IMR-90 (cell line): ENCODE measurements around the gene SRSF4. TPM values are rescaled to one million over a fixed set of nuclear protein-coding genes. Genes with fewer than 3 reads are reported as not detected.

ENCODE experiments used
- ATAC-seq: fragments of 200-7000 bp; cut with Tn5 transposase; 2 replicates; pipeline ENCODE4 v1.9.1; 2020; ENCODE audit warnings: low read depth, mild to moderate bottlenecking, moderate library complexity
- BruUV-seq: library from RNA; stranded (reverse); fragments of 400-500 nt; replicated peaks from 2 replicates; lab custom pipeline; 2021; lab: Mats Ljungman, UMichigan
- CTCF ChIA-PET: fragments of 300-600 bp; formaldehyde crosslinking; extraction: SDS; loops from one replicate; lab custom pipeline; 2021; ENCODE audit warnings: antibody characterized with exemption; lab: Yijun Ruan, JAX
- POLR2A ChIA-PET: fragments of 300-600 bp; sonication (Branson Sonifier 250); formaldehyde crosslinking; loops from one replicate; lab custom pipeline; 2022; ENCODE audit warnings: antibody characterized with exemption; ENCODE audit not compliant: unreplicated experiment; lab: Charles Lee
- DNase-seq: peaks from one replicate; pipeline ENCODE4 v3.0.0; 2013
- H2AFZ ChIP-seq: replicated peaks from 2 replicates; pipeline ENCODE3; 2013; ENCODE audit warnings: low read length, mild to moderate bottlenecking; ENCODE audit not compliant: poor library complexity
- H2AK5ac ChIP-seq: 2 replicates; pipeline ENCODE4 v1.6.1; 2013; ENCODE audit warnings: low read depth, low read length, inconsistent platforms
- H2AK9ac ChIP-seq: replicated peaks from 2 replicates; pipeline ENCODE3; 2013; ENCODE audit warnings: mild to moderate bottlenecking, low read depth, low read length, moderate library complexity; ENCODE audit not compliant: poor library complexity
- H2BK120ac ChIP-seq: 2 replicates; pipeline ENCODE4 v1.6.1; 2013; ENCODE audit warnings: low read depth, low read length, inconsistent platforms
- H2BK15ac ChIP-seq: 3 replicates; pipeline ENCODE4 v1.6.1; 2013; ENCODE audit warnings: low read depth, low read length, inconsistent platforms
- H2BK20ac ChIP-seq: 2 replicates; pipeline ENCODE4 v1.6.1; 2013; ENCODE audit warnings: low read depth, mild to moderate bottlenecking, inconsistent platforms, low read length, moderate library complexity
- H2BK5ac ChIP-seq: 2 replicates; pipeline ENCODE4 v1.6.1; 2013; ENCODE audit warnings: mild to moderate bottlenecking, low read depth, low read length, inconsistent platforms; ENCODE audit not compliant: poor library complexity, severe bottlenecking
- H3K14ac ChIP-seq: replicated peaks from 2 replicates; pipeline ENCODE4 v1.6.1; 2013; ENCODE audit warnings: low read depth, low read length, inconsistent platforms
- H3K18ac ChIP-seq: 2 replicates; pipeline ENCODE4 v1.6.1; 2013; ENCODE audit warnings: low read depth, low read length, control low read depth
- H3K23ac ChIP-seq: 2 replicates; pipeline ENCODE4 v1.6.1; 2013; ENCODE audit warnings: low read depth, low read length, inconsistent platforms
- H3K27ac ChIP-seq: 2 replicates; pipeline ENCODE4 v1.5.1; 2013; ENCODE audit warnings: mild to moderate bottlenecking, control low read depth, low read length; ENCODE audit not compliant: insufficient read depth
- H3K27me3 ChIP-seq: 2 replicates; pipeline ENCODE4 v1.6.1; 2013; ENCODE audit warnings: low read length; ENCODE audit not compliant: control insufficient read depth, insufficient read depth
- H3K36me3 ChIP-seq: 2 replicates; pipeline ENCODE4 v1.6.1; 2013; ENCODE audit warnings: low read length, mixed read lengths; ENCODE audit not compliant: control insufficient read depth, insufficient read depth
- H3K4ac ChIP-seq: 2 replicates; pipeline ENCODE4 v1.6.1; 2013; ENCODE audit warnings: low read depth, low read length, inconsistent platforms
- H3K4me1 ChIP-seq: 2 replicates; pipeline ENCODE4 v1.6.1; 2013; ENCODE audit warnings: low read length, mixed read lengths; ENCODE audit not compliant: control insufficient read depth, insufficient read depth
- H3K4me2 ChIP-seq: 2 replicates; pipeline ENCODE4 v1.6.1; 2013; ENCODE audit warnings: low read depth, mild to moderate bottlenecking, control low read depth, low read length, moderate library complexity
- H3K4me3 ChIP-seq: 2 replicates; pipeline ENCODE4 v1.5.1; 2013; ENCODE audit warnings: low read depth, mild to moderate bottlenecking, control low read depth, low read length, moderate library complexity; ENCODE audit not compliant: insufficient read depth
- H3K56ac ChIP-seq: 2 replicates; pipeline ENCODE4 v1.6.1; 2013; ENCODE audit warnings: low read length, inconsistent platforms; ENCODE audit not compliant: insufficient read depth; ENCODE audit errors: extremely low read depth
- H3K79me1 ChIP-seq, 2 experiments: 2 replicates each; pipeline ENCODE4 v1.6.1; 2013; ENCODE audit warnings: low read length in 2 of 2, inconsistent platforms in 1 of 2, low read depth in 1 of 2
- H3K9ac ChIP-seq: 2 replicates; pipeline ENCODE4 v1.6.1; 2013; ENCODE audit warnings: low read depth, low read length, control low read depth
- H3K9me1 ChIP-seq: 2 replicates; pipeline ENCODE4 v1.6.1; 2013; ENCODE audit warnings: low read length, inconsistent platforms; ENCODE audit not compliant: insufficient read depth
- H3K9me3 ChIP-seq: 2 replicates; pipeline ENCODE4 v1.6.1; 2013; ENCODE audit warnings: low read length; ENCODE audit not compliant: control insufficient read depth, insufficient read depth
- H4K20me1 ChIP-seq: 2 replicates; pipeline ENCODE4 v1.6.1; 2013; ENCODE audit warnings: low read length, inconsistent platforms; ENCODE audit not compliant: insufficient read depth
- H4K5ac ChIP-seq: 2 replicates; pipeline ENCODE4 v1.6.1; 2013; ENCODE audit warnings: mild to moderate bottlenecking, low read depth, low read length, control low read depth
- H4K8ac ChIP-seq, 2 experiments: 2 replicates each; pipeline ENCODE4 v1.6.1; 2013; ENCODE audit warnings: low read depth in 2 of 2, low read length in 2 of 2, control low read depth in 1 of 2, inconsistent platforms in 1 of 2
- H4K91ac ChIP-seq: 2 replicates; pipeline ENCODE4 v1.6.1; 2013; ENCODE audit warnings: low read depth, low read length, inconsistent platforms; ENCODE audit not compliant: insufficient read depth
- CEBPB ChIP-seq: IDR thresholded peaks from 2 replicates; pipeline ENCODE4 v1.6.1; 2012; ENCODE audit warnings: low read depth, low read length, improper control_type of control experiment
- NFE2L2 ChIP-seq: fragments of 150-350 bp; IDR thresholded peaks from 2 replicates; pipeline ENCODE4 v1.6.1; 2016; ENCODE audit warnings: low read depth, mild to moderate bottlenecking, low read length
- WGBS, 2 experiments: methylation state at CpG; one replicate each; pipeline versions ENCODE4 v1.1.5 to v1.1.7; 2013; ENCODE audit warnings: missing lambda C conversion rate in 2 of 2; ENCODE audit not compliant: insufficient read length in 1 of 2; ENCODE audit errors: extremely low coverage in 2 of 2; 5-methylcytosine and 5-hydroxymethylcytosine counted together
- dilution Hi-C: fragments of 300-500 bp; cut with HindIII; formaldehyde crosslinking; loops from one replicate; pipeline ENCODE4 v1.14.3; 2018; ENCODE audit warnings: low sequenced_read_pairs; ENCODE audit not compliant: unreplicated experiment
- in situ Hi-C: fragments of 300-500 bp; cut with MboI; formaldehyde crosslinking; loops from 3 replicates; pipeline ENCODE4 v1.14.3; 2019; ENCODE audit warnings: low sequenced_read_pairs, inconsistent platforms, mixed read lengths
- intact Hi-C: fragments of 100-400 bp; cut with micrococcal nuclease; formaldehyde crosslinking; loops from 2 replicates; pipeline ENCODE4 v1.10.0; 2022
- polyA plus RNA-seq, 3 experiments: library from polyadenylated mRNA; depleted of rRNA; stranded (reverse); fragments of >200 nt; gene quantifications; 2 replicates each; pipeline ENCODE4 v1.2.3, GENCODE V29; 2012; ENCODE audit warnings: low replicate concordance in 1 of 3
- total RNA-seq: library from RNA; depleted of rRNA; stranded (reverse); fragments of >200 nt; gene quantifications from 2 replicates; pipeline ENCODE4 v1.2.3, GENCODE V29; 2012

The SRSF4 gene
- total and polyA plus RNA-seq, 2 of the 4 experiments (the other 2 are of a cell fraction): 20.8 to 48.5 TPM

DNA sequence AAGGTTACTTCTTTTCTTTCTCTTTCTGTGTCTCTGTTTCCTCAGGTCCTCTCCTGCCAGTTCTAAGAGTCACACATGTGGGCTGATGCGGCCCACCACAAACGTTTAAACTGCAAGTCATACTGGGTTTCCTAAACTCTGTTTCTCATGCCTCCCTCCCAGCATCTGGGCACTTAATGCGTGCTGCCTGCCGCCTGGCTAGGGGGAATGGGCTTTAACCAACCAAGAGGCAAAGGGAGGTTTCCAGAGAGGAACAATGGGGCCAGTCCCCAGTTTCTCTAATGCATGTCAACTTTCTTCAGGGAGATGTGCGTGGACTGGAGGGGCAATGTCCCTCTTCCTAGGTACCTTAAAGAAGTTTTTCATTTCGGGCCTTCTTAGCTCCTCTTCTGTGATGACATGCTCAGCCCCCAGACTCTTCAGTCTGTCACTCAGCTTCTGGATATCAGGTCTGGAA, 19.9 kb upstream of the SRSF4 start:
- Histone ChIP-seq H3K23ac (peak overlapping the region; percentile 45), H3K4ac (peak overlapping the region; percentile 90), H2AK5ac (peak overlapping the region; percentile 90), H2BK5ac (peak overlapping the region; percentile 76), H2AFZ (peak overlapping the region; percentile 73), H3K9ac (0 out of 2 replicates have a peak overlapping the region, but pooled peaks have one; percentile 0), H3K9me3 (no peaks in the 10 kb centered on the region), H2AK9ac (peak overlapping the region; percentile 67), H3K79me1 (peaks cover 0 to 20% of the 10 kb centered on the region in 2 experiments; a peak in 2 of 4 replicates), H3K4me3 (no peak overlapping the region), H3K14ac (peak overlapping the region; percentile 86), H4K8ac (peak overlapping the region; percentile 73 to 88; a peak in 2 of 4 replicates), H3K9me1 (peaks cover 24% of the 10 kb centered on the region), H3K18ac (peak overlapping the region; percentile 72), H2BK20ac (peak overlapping the region; percentile 86), H3K27ac (peak overlapping the region; percentile 85), H2BK15ac (peak overlapping the region; percentile 81; the same call in 2 of the 3 replicates), H3K56ac (no peak overlapping the region; the same call in 1 of the 2 replicates), H4K5ac (peak overlapping the region; percentile 42), H3K27me3 (no peaks in the 10 kb centered on the region), H4K91ac (peak overlapping the region; percentile 83), H3K4me1 (peaks cover 23% of the 10 kb centered on the region), H4K20me1 (peaks cover 6% of the 10 kb centered on the region), H2BK120ac (peak overlapping the region; percentile 83), H3K36me3 (peaks cover 12% of the 10 kb centered on the region), H3K4me2 (no peak overlapping the region)
- WGBS, 2 experiments: 100% methylated on average over 2 of the region's 6 CpGs; no CpG with 5 or more reads in 1 of the 2 experiments
- POLR2A ChIA-PET: no interaction called here
- BruUV-seq: no TSS peak
- no peak for TF ChIP-seq CEBPB
- peak; percentile 25; the same call in 1 of the 2 replicates for TF ChIP-seq NFE2L2
- in situ Hi-C loops: loop anchor here (10.0 kb wide), 1 partner anchor 417 kb away; no protein-coding TSS in a partner anchor
- ATAC-seq (no peak), DNase-seq (no peak)
- intact Hi-C loops: loop anchor here (1.0 to 5.0 kb wide), 3 partner anchors 77 to 417 kb away; no protein-coding TSS in a partner anchor
- dilution Hi-C loops: no loop called here
- CTCF ChIA-PET: interaction anchor here (1.1 to 3.3 kb wide), 5 partner anchors 160 to 324 kb away, joined by 3 to 28 read pairs (median 8); no protein-coding TSS in a partner anchor
